GM12878 (cell line): ENCODE data around the gene RUSC1. TPM values are rescaled to one million over a fixed set of nuclear protein-coding genes. Genes with fewer than 3 reads are reported as not detected.

ENCODE experiments used
- ATAC-seq: fragments of 200-7000 bp; cut with Tn5 transposase; 3 replicates; pipeline ENCODE4 v1.9.1; 2020; ENCODE audit warnings: mild to moderate bottlenecking, moderate library complexity
- BruUV-seq: library from RNA; stranded (reverse); fragments of 400-500 nt; replicated peaks from 2 replicates; lab custom pipeline; 2021; lab: Mats Ljungman, UMichigan
- CTCF ChIA-PET: fragments of 300-600 bp; sonication (Branson Sonifier 250); formaldehyde crosslinking; extraction: SDS; loops from one replicate; lab custom pipeline; 2021; ENCODE audit warnings: inconsistent platforms; lab: Yijun Ruan, JAX
- POLR2A ChIA-PET: fragments of 350-600 bp; formaldehyde crosslinking; extraction: SDS; loops from one replicate; lab custom pipeline; 2021; ENCODE audit warnings: inconsistent platforms; lab: Charles Lee
- RAD21 ChIA-PET: fragments of 300-600 bp; sonication (Branson Sonifier 250); formaldehyde crosslinking; loops from one replicate; lab custom pipeline; 2023; ENCODE audit warnings: antibody characterized with exemption; ENCODE audit not compliant: unreplicated experiment; lab: Charles Lee
- SMC1A ChIA-PET: fragments of 300-600 bp; sonication (Branson Sonifier 250); formaldehyde crosslinking; loops from one replicate; lab custom pipeline; 2023; ENCODE audit not compliant: unreplicated experiment, uncharacterized antibody; lab: Charles Lee
- DNase-seq: peaks from one replicate; pipeline ENCODE4 v3.0.0-alpha.2; 2011; ENCODE audit warnings: low read depth, low spot score
- FAIRE-seq: peaks from 3 replicates; lab custom pipeline; 2011; peaks lifted over from hg19 to GRCh38; lab: Jason Lieb, UNC
- H2AFZ ChIP-seq: 2 replicates; pipeline ENCODE4 v1.6.0; 2011; ENCODE audit warnings: low read depth, low read length, control low read depth; ENCODE audit not compliant: control insufficient read depth
- H3K27ac ChIP-seq: 2 replicates; pipeline ENCODE4 v1.5.1; 2011; ENCODE audit warnings: control low read depth; ENCODE audit not compliant: control insufficient read depth, insufficient read depth
- H3K27me3 ChIP-seq, 2 experiments: replicated peaks in 1 of 2; 2 replicates each; pipeline versions ENCODE4 v1.6.0 to v1.6.1; 2011; ENCODE audit warnings: low read length in 1 of 2; ENCODE audit not compliant: control insufficient read depth in 2 of 2, insufficient read depth in 2 of 2
- H3K36me3 ChIP-seq, 2 experiments: 2 replicates each; pipeline ENCODE4 v1.5.1; 2011; ENCODE audit warnings: low read length in 1 of 2; ENCODE audit not compliant: control insufficient read depth in 2 of 2, insufficient read depth in 2 of 2
- H3K4me1 ChIP-seq: 2 replicates; pipeline ENCODE4 v1.6.1; 2011; ENCODE audit warnings: mild to moderate bottlenecking, low read length, moderate library complexity, mixed read lengths; ENCODE audit not compliant: control insufficient read depth, insufficient read depth
- H3K4me2 ChIP-seq: 2 replicates; pipeline ENCODE4 v1.6.0; 2011; ENCODE audit warnings: control low read depth; ENCODE audit not compliant: control insufficient read depth, insufficient read depth
- H3K4me3 ChIP-seq: fragments of 200-600 bp; sonication (generic); 2 replicates; pipeline ENCODE4 v1.5.1; 2016
- H3K79me2 ChIP-seq: 2 replicates; pipeline ENCODE4 v1.6.0; 2011; ENCODE audit warnings: low read length; ENCODE audit not compliant: control insufficient read depth, insufficient read depth
- H3K9ac ChIP-seq: 2 replicates; pipeline ENCODE4 v1.8.0; 2011; ENCODE audit warnings: low read length, control low read depth, mixed read lengths; ENCODE audit not compliant: control insufficient read depth, insufficient read depth
- H3K9me3 ChIP-seq: replicated peaks from 3 replicates; pipeline ENCODE4 v1.5.1; 2011; ENCODE audit warnings: mild to moderate bottlenecking, low read length; ENCODE audit not compliant: control insufficient read depth, insufficient read depth
- H4K20me1 ChIP-seq: 2 replicates; pipeline ENCODE4 v1.6.0; 2011; ENCODE audit not compliant: control insufficient read depth, insufficient read depth
- ATF7 ChIP-seq: fragments of 450-650 bp; IDR thresholded peaks from 2 replicates; pipeline ENCODE4 v1.6.1; 2016; ENCODE audit warnings: low read depth, mild to moderate bottlenecking
- CBFB ChIP-seq: IDR thresholded peaks from 2 replicates; pipeline ENCODE4 v1.6.1; 2016; ENCODE audit warnings: antibody characterized with exemption, low read depth
- CEBPB ChIP-seq, 2 experiments: fragments of 150-350 bp in 1 of 2; IDR thresholded peaks; 2 replicates each; pipeline ENCODE4 v1.6.1; 2012 to 2014; ENCODE audit warnings: low read depth in 2 of 2, low read length in 2 of 2, borderline replicate concordance in 1 of 2, inconsistent platforms in 1 of 2
- EZH2 ChIP-seq: IDR thresholded peaks from 2 replicates; pipeline ENCODE4 v1.6.1; 2012; ENCODE audit warnings: low read depth, mild to moderate bottlenecking, control low read depth, inconsistent platforms, low read length, borderline replicate concordance; ENCODE audit not compliant: control insufficient read depth
- IKZF2 ChIP-seq, 2 experiments: fragments of 450-650 bp; IDR thresholded peaks; 2 replicates each; pipeline ENCODE4 v1.6.1; 2017; ENCODE audit warnings: mild to moderate bottlenecking in 2 of 2, moderate library complexity in 2 of 2
- IRF5 ChIP-seq: fragments of 450-650 bp; IDR thresholded peaks from 2 replicates; pipeline ENCODE4 v1.6.1; 2017; ENCODE audit warnings: borderline replicate concordance
- RFX5 ChIP-seq: IDR thresholded peaks from 2 replicates; pipeline ENCODE4 v1.6.1; 2011; ENCODE audit warnings: low read depth, low read length, improper control_type of control experiment
- WRNIP1 ChIP-seq: IDR thresholded peaks from 2 replicates; pipeline ENCODE4 v1.6.1; 2011; ENCODE audit warnings: low read depth, low read length, improper control_type of control experiment, borderline replicate concordance
- WGBS: methylation state at CpG from one replicate; pipeline ENCODE4 v1.1.6; 2016; ENCODE audit warnings: low lambda C conversion rate; ENCODE audit not compliant: insufficient replicate concordance, insufficient coverage; ENCODE audit errors: missing lambda C conversion rate; 5-methylcytosine and 5-hydroxymethylcytosine counted together
- in situ Hi-C: fragments of 300-500 bp; cut with MboI; formaldehyde crosslinking; loops from 9 replicates; pipeline ENCODE4 v1.14.3; 2018; ENCODE audit warnings: mixed read lengths
- intact Hi-C: fragments of 100-400 bp; cut with micrococcal nuclease; formaldehyde crosslinking; loops from one replicate; pipeline ENCODE4 v1.14.2; 2022; ENCODE audit not compliant: unreplicated experiment
- polyA plus RNA-seq, 11 experiments: library from polyadenylated mRNA; depleted of rRNA in 4 of 11; unstranded in 6 of 11; stranded (reverse) in 5 of 11; fragments of >200 nt; fragmentation: Nextera tagmentation in 4 of 11; fragmentation: Illumina TruSeq in 1 of 11; extraction: Ambion mirVana in 4 of 11; extraction: Trizol in 1 of 11; gene quantifications; 1 replicate in 1 of 11; 2 replicates in 10 of 11; pipeline versions ENCODE4 v1.2.1 to v1.2.3, GENCODE V29; 2011 to 2016; ENCODE audit warnings: inconsistent platforms in 2 of 11, missing spikeins in 2 of 11, low read depth in 1 of 11
- total RNA-seq, 4 experiments: library from RNA; depleted of rRNA in 3 of 4; stranded (reverse); fragments of >200 nt in 3 of 4; fragmentation: Illumina TruSeq in 1 of 4; extraction: Trizol in 1 of 4; gene quantifications; 2 replicates each; pipeline versions ENCODE4 v1.2.1 to v1.2.3, GENCODE V29; 2013 to 2021
- TF ChIP-seq, protein P1 (sequence below): fragments of 450-650 bp; IDR thresholded peaks from 2 replicates; pipeline ENCODE4 v1.6.1; 2017; ENCODE audit warnings: antibody characterized with exemption, mild to moderate bottlenecking, moderate library complexity
- TF ChIP-seq, protein P2 (sequence below): IDR thresholded peaks from 2 replicates; pipeline ENCODE4 v1.6.1; 2012; ENCODE audit warnings: low read depth, low read length, improper control_type of control experiment

Gene RUSC1
- total and polyA plus RNA-seq, 10 of the 15 experiments (the other 5 are each of a cell fraction or from before 2014, with no cell fraction given): 1.1 to 23.7 (median 12.3) TPM

DNA sequence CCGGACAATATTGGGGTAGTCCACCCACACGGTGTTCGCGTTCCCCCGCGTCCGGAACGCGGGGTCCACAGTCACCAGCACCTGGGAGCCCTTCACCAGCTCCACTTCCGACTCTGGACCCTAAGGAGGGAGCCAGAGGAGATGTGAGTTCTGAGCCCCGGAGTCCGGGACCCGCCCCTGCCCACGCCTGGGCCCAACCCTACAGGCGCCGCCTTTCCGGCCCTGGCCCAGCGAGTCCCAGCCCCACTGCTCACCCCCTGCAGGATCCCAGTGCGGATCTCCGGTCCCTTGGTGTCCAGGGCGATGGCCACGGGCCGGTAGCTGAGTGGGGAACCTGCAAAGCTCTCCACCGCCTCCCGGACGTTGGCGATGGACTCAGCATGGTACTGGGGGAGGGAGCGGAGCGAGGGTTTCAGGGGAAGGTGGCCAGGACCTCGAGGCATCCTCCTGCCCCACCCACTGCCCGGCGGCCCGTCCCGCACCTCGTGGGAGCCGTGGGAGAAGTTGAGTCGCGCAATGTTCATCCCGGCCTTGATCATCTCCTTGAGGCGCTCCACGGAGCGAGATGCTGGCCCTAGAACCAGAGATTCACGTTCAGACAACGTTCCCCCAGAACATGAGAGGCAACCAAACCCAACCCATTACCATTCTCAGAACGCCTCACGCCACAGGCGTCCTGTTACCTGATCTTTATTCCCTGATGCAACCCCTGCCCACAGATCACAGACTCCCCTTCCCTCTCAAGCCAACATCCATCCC, 25.3 kb upstream of the RUSC1 start (continued):
- TF ChIP-seq, protein P1, sequence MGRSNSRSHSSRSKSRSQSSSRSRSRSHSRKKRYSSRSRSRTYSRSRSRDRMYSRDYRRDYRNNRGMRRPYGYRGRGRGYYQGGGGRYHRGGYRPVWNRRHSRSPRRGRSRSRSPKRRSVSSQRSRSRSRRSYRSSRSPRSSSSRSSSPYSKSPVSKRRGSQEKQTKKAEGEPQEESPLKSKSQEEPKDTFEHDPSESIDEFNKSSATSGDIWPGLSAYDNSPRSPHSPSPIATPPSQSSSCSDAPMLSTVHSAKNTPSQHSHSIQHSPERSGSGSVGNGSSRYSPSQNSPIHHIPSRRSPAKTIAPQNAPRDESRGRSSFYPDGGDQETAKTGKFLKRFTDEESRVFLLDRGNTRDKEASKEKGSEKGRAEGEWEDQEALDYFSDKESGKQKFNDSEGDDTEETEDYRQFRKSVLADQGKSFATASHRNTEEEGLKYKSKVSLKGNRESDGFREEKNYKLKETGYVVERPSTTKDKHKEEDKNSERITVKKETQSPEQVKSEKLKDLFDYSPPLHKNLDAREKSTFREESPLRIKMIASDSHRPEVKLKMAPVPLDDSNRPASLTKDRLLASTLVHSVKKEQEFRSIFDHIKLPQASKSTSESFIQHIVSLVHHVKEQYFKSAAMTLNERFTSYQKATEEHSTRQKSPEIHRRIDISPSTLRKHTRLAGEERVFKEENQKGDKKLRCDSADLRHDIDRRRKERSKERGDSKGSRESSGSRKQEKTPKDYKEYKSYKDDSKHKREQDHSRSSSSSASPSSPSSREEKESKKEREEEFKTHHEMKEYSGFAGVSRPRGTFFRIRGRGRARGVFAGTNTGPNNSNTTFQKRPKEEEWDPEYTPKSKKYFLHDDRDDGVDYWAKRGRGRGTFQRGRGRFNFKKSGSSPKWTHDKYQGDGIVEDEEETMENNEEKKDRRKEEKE: no peak
- TF ChIP-seq ATF7: no peak
- no peak for TF ChIP-seq WRNIP1
- no peak for TF ChIP-seq CEBPB (IDR thresholded peaks at IDR 0.05; ENCODE audit: borderline replicate concordance in 1 of 2, low read depth in 2 of 2, low read length in 2 of 2)
- no peak for TF ChIP-seq RFX5
- no peak for TF ChIP-seq IRF5
- TF ChIP-seq CBFB: no peak
- no peak for TF ChIP-seq IKZF2 (IDR thresholded peaks at IDR 0.05)

DNA sequence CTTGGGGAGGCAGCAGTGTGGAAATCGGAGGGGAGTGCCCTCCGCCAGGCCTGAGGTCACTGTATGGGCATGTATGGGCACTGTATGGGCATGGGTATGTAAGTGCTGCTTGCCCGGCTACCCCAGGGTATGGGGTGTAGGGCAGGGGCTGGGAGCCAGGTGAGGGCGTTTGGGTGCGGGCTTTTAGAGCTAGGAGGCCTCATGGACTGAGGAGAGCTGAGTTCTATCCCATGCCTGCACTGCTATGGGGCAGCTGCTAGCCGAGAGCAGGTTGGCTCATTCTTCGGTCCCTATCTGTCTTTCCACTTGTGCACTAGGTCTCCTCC, 24.8 kb upstream of the RUSC1 start:
- H3K9ac ChIP-seq: no peak overlapping the region
- ChIA-PET RAD21 (no interaction called here), SMC1A (no interaction called here), POLR2A (no interaction called here), CTCF (no interaction called here)
- no peak overlapping the region for H2AFZ ChIP-seq
- H3K79me2 ChIP-seq: no peaks in the 10 kb centered on the region
- WGBS: 76% methylated on average over 7 of the region's 7 CpGs
- H3K4me3 ChIP-seq: no peak overlapping the region
- no peak for ATAC-seq
- no peak overlapping the region for H3K27ac ChIP-seq
- no peaks in the 10 kb centered on the region for H4K20me1 ChIP-seq
- H3K9me3 ChIP-seq: no peaks in the 10 kb centered on the region
- no peaks in the 10 kb centered on the region for H3K36me3 ChIP-seq
- BruUV-seq: no TSS peak
- H3K4me2 ChIP-seq: no peak overlapping the region
- H3K27me3 ChIP-seq: no peaks in the 10 kb centered on the region; a peak in 1 of 4 replicates
- in situ Hi-C loops (no loop called here), intact Hi-C loops (no loop called here)
- DNase-seq: no peak
- H3K4me1 ChIP-seq: peaks cover 3% of the 10 kb centered on the region; the same call in 1 of the 2 replicates
- no peak for FAIRE-seq
- TF ChIP-seq, protein P2, sequence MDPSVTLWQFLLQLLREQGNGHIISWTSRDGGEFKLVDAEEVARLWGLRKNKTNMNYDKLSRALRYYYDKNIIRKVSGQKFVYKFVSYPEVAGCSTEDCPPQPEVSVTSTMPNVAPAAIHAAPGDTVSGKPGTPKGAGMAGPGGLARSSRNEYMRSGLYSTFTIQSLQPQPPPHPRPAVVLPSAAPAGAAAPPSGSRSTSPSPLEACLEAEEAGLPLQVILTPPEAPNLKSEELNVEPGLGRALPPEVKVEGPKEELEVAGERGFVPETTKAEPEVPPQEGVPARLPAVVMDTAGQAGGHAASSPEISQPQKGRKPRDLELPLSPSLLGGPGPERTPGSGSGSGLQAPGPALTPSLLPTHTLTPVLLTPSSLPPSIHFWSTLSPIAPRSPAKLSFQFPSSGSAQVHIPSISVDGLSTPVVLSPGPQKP: no peak
- TF ChIP-seq EZH2: no peak
